Ecto neural progenitor cell (in vitro differentiated cells): ENCODE results near the gene SCUBE1.

Source experiments
- DNase-seq: peaks from one replicate; pipeline ENCODE4 v3.0.0-alpha.2; 2018; ENCODE audit warnings: low spot score

SCUBE1 gene

GRCh38 chr22:43277987-43278601 lies 65.1 kb downstream of the SCUBE1 start:
- DNase-seq: no peak

- DNase-seq: no peak
Measured at GRCh38 chr22:43277091-43277490, 66.1 kb downstream of the SCUBE1 start.

- no peak for DNase-seq
Measured at GRCh38 chr22:43276321-43276720, 66.9 kb downstream of the SCUBE1 start.

GRCh38 chr22:43275545-43276317 lies 67.4 kb downstream of the SCUBE1 start:
- DNase-seq: no peak

GRCh38 chr22:43274595-43275240 lies 68.5 kb downstream of the SCUBE1 start:
- no peak for DNase-seq

- DNase-seq: peak; percentile 77
Measured at GRCh38 chr22:43273902-43274484, 69.2 kb downstream of the SCUBE1 start.

- no peak for DNase-seq
Measured at GRCh38 chr22:43272869-43273318, 70.3 kb downstream of the SCUBE1 start.

- DNase-seq: no peak
Measured at GRCh38 chr22:43272301-43272700, 70.9 kb downstream of the SCUBE1 start.

GRCh38 chr22:43270949-43271348 lies 72.2 kb downstream of the SCUBE1 start:
- no peak for DNase-seq

- peak; percentile 66 for DNase-seq
Measured at GRCh38 chr22:43270314-43270908, 72.8 kb downstream of the SCUBE1 start.

- no peak for DNase-seq
Measured at GRCh38 chr22:43269646-43270045, 73.5 kb downstream of the SCUBE1 start.

- DNase-seq: no peak
Measured at GRCh38 chr22:43269246-43269645, 73.9 kb downstream of the SCUBE1 start.

GRCh38 chr22:43267981-43268660 lies 75.1 kb downstream of the SCUBE1 start:
- no peak for DNase-seq

- no peak for DNase-seq
Measured at GRCh38 chr22:43267332-43267980, 75.7 kb downstream of the SCUBE1 start.

GRCh38 chr22:43266076-43266475 lies 77.1 kb downstream of the SCUBE1 start:
- DNase-seq: no peak

- DNase-seq: no peak
Measured at GRCh38 chr22:43263645-43264514, 79.3 kb downstream of the SCUBE1 start.

- no peak for DNase-seq
Measured at GRCh38 chr22:43262990-43263644, 80.1 kb downstream of the SCUBE1 start.

GRCh38 chr22:43260331-43261231 lies 82.6 kb downstream of the SCUBE1 start:
- DNase-seq: no peak

GRCh38 chr22:43257961-43258360 lies 85.2 kb downstream of the SCUBE1 start:
- DNase-seq: no peak
